Measurements from ENCODE around the gene CCDC136. TPM values are rescaled to one million over a fixed set of nuclear protein-coding genes. Genes with fewer than 3 reads are reported as not detected.

Gene CCDC136
- total RNA-seq, 2 donors from 2014 or later = 46.0 to 51.2 TPM

DNA sequence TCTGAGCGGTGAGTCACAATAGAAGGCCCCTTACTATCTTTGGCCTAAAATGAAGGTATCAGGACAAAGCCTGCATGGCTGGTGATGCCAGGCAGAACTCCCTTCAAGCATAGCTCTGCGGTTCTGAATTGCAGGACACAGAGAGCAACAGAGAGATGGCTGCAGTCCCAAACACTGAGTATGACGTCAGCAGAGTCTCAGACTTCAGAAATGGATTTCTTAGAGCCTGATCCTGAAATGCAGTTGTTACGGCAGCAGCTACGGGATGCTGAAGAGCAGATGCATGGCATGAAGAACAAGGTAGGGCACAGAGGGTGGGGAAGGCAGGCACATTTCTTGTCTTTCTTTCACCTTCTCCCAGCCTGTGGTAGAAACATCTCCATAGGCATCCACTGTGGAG is 13.5 kb downstream of the CCDC136 start:
- Histone ChIP-seq H3K27me3 (ENCODE audit: control insufficient read depth, insufficient read depth, low read length, poor library complexity, severe bottlenecking) (no peaks in the 10 kb centered on the region), H3K9me3 (ENCODE audit: control insufficient read depth, low read length) (no peaks in the 10 kb centered on the region), H3K36me3 (ENCODE audit: control insufficient read depth, insufficient read depth, low read length) (peaks cover 13% of the 10 kb centered on the region), H3K4me3 (ENCODE audit: low read length) (no peak overlapping the region), H3K9ac (ENCODE audit: extremely low read depth, low read length, poor library complexity, severe bottlenecking) (no peak overlapping the region), H3K27ac (ENCODE audit: low read depth, low read length) (no peak overlapping the region), H3K4me1 (ENCODE audit: control insufficient read depth, insufficient read depth, low read length) (no peaks in the 10 kb centered on the region)
- Mint-ChIP-seq H3K4me1 (no peaks in the 10 kb centered on the region), H3K9me3 (no peaks in the 10 kb centered on the region), H3K27ac (no peak overlapping the region), H3K36me3 (ENCODE audit: low read depth) (peaks cover 43% of the 10 kb centered on the region), H3K27me3 (ENCODE audit: insufficient read depth) (no peaks in the 10 kb centered on the region), H3K4me3 (no peak overlapping the region)
- 94 to 96% methylated on average over 3 to 5 of the region's 5 CpGs for WGBS, 2 experiments (ENCODE audit: insufficient coverage in 1 of 2, insufficient read length in 1 of 2)
- no peak for DNase-seq
- TF ChIP-seq, protein P1, sequence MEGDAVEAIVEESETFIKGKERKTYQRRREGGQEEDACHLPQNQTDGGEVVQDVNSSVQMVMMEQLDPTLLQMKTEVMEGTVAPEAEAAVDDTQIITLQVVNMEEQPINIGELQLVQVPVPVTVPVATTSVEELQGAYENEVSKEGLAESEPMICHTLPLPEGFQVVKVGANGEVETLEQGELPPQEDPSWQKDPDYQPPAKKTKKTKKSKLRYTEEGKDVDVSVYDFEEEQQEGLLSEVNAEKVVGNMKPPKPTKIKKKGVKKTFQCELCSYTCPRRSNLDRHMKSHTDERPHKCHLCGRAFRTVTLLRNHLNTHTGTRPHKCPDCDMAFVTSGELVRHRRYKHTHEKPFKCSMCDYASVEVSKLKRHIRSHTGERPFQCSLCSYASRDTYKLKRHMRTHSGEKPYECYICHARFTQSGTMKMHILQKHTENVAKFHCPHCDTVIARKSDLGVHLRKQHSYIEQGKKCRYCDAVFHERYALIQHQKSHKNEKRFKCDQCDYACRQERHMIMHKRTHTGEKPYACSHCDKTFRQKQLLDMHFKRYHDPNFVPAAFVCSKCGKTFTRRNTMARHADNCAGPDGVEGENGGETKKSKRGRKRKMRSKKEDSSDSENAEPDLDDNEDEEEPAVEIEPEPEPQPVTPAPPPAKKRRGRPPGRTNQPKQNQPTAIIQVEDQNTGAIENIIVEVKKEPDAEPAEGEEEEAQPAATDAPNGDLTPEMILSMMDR (conservative IDR thresholded peaks at IDR 0.05) = no peak

DNA sequence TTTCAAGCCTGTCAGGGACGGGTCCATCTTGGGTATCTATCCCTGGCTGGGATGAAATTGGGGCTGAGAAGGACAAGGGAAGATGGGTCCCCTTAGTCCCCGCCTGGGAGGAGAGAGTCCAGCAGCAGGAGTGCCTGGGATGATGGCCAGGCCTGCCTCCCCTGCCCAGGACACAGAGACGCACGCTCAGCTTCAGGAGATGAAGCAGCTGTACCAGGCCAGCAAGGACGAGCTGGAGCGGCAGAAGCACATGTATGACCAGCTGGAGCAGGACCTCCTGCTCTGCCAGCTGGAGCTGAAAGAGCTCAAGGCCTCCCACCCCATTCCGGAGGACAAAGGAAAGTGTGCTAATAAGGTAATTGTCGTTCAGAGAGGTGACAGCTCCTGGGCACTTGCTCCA is 15.4 kb downstream of the CCDC136 start:
- peaks cover 13% of the 10 kb centered on the region for H3K36me3 ChIP-seq (ENCODE audit: control insufficient read depth, insufficient read depth, low read length)
- no peak overlapping the region for H3K27ac ChIP-seq (ENCODE audit: low read depth, low read length)
- Mint-ChIP-seq H3K4me1 (no peaks in the 10 kb centered on the region), H3K4me3 (no peak overlapping the region), H3K27me3 (ENCODE audit: insufficient read depth) (no peaks in the 10 kb centered on the region), H3K36me3 (ENCODE audit: low read depth) (peaks cover 35% of the 10 kb centered on the region), H3K27ac (no peak overlapping the region), H3K9me3 (no peaks in the 10 kb centered on the region)
- no peak for DNase-seq
- peaks cover 2% of the 10 kb centered on the region for H3K4me1 ChIP-seq (ENCODE audit: control insufficient read depth, insufficient read depth, low read length)
- no peaks in the 10 kb centered on the region for H3K9me3 ChIP-seq (ENCODE audit: control insufficient read depth, low read length)
- TF ChIP-seq, protein P1 (conservative IDR thresholded peaks at IDR 0.05) = no peak
- 89 to 96% methylated on average over 6 to 8 of the region's 8 CpGs for WGBS, 2 experiments (ENCODE audit: insufficient coverage in 1 of 2, insufficient read length in 1 of 2)
- H3K9ac ChIP-seq (ENCODE audit: extremely low read depth, low read length, poor library complexity, severe bottlenecking) = no peak overlapping the region
- H3K4me3 ChIP-seq (ENCODE audit: low read length) = no peak overlapping the region
- no peaks in the 10 kb centered on the region for H3K27me3 ChIP-seq (ENCODE audit: control insufficient read depth, insufficient read depth, low read length, poor library complexity, severe bottlenecking)

DNA sequence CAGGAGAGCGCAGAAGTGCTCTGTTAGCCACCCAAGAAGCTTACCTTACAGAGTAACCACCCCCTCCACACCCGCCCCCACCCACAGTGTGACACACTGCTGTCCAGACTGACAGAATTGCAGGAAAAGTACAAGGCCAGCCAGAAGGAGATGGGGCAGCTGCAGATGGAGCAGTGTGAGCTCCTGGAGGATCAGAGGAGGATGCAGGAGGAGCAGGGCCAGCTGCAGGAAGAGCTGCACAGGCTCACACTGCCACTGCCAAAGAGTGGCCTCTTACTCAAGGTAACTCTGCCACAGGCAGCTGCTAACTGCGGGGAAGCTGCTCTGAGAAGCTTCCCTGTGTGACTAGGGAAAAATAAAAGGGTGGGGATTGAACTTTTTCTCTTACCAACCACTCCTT is 17.6 kb downstream of the CCDC136 start:
- H3K9me3 Mint-ChIP-seq = no peaks in the 10 kb centered on the region
- no peak overlapping the region for H3K27ac Mint-ChIP-seq
- Histone ChIP-seq H3K4me3 (ENCODE audit: low read length) (no peak overlapping the region), H3K27me3 (ENCODE audit: control insufficient read depth, insufficient read depth, low read length, poor library complexity, severe bottlenecking) (no peaks in the 10 kb centered on the region), H3K4me1 (ENCODE audit: control insufficient read depth, insufficient read depth, low read length) (peaks cover 12% of the 10 kb centered on the region), H3K9me3 (ENCODE audit: control insufficient read depth, low read length) (no peaks in the 10 kb centered on the region), H3K36me3 (ENCODE audit: control insufficient read depth, insufficient read depth, low read length) (peaks cover 13% of the 10 kb centered on the region), H3K27ac (ENCODE audit: low read depth, low read length) (no peak overlapping the region), H3K9ac (ENCODE audit: extremely low read depth, low read length, poor library complexity, severe bottlenecking) (no peak overlapping the region)
- DNase-seq = no peak
- TF ChIP-seq, protein P1 (conservative IDR thresholded peaks at IDR 0.05) = no peak
- WGBS, 2 experiments (ENCODE audit: insufficient coverage in 1 of 2, insufficient read length in 1 of 2) = 87% methylated on average over 2 of the region's 3 CpGs; no CpG with 5 or more reads in 1 of the 2 experiments
- H3K4me1 Mint-ChIP-seq = no peaks in the 10 kb centered on the region
- H3K27me3 Mint-ChIP-seq (ENCODE audit: insufficient read depth) = no peaks in the 10 kb centered on the region
- H3K36me3 Mint-ChIP-seq (ENCODE audit: low read depth) = peaks cover 31% of the 10 kb centered on the region
- H3K4me3 Mint-ChIP-seq = no peak overlapping the region

Data from endodermal cell (in vitro differentiated cells).